Mucosa of rectum (tissue), 2 donors: Measurements from ENCODE around the gene POLR2L.

Source experiments
- H3K27ac ChIP-seq, 2 donors: one replicate each; pipeline ENCODE4 v1.7.0; 2013; ENCODE audit warnings: inconsistent platforms in 2 of 2, low read depth in 2 of 2, low read length in 2 of 2
- H3K27me3 ChIP-seq, 2 donors: one replicate each; pipeline ENCODE4 v1.7.0; 2013; ENCODE audit warnings: low read length in 2 of 2; ENCODE audit not compliant: control insufficient read depth in 2 of 2, insufficient read depth in 2 of 2
- H3K36me3 ChIP-seq, 2 donors: one replicate each; pipeline ENCODE4 v1.7.0; 2013; ENCODE audit warnings: low read length in 2 of 2; ENCODE audit not compliant: control insufficient read depth in 2 of 2, insufficient read depth in 2 of 2
- H3K4me1 ChIP-seq, 2 donors: one replicate each; pipeline ENCODE4 v1.7.0; 2013; ENCODE audit warnings: low read length in 2 of 2, mild to moderate bottlenecking in 1 of 2; ENCODE audit not compliant: control insufficient read depth in 2 of 2, insufficient read depth in 2 of 2
- H3K4me3 ChIP-seq, 2 donors: one replicate each; pipeline ENCODE4 v1.7.0; 2013; ENCODE audit warnings: low read length in 2 of 2
- H3K9ac ChIP-seq, 2 donors: one replicate each; pipeline ENCODE4 v1.7.0; 2013; ENCODE audit warnings: low read length in 2 of 2, low read depth in 1 of 2, mild to moderate bottlenecking in 1 of 2
- H3K9me3 ChIP-seq, 2 donors: one replicate each; pipeline ENCODE4 v1.7.0; 2013; ENCODE audit warnings: low read length in 2 of 2; ENCODE audit not compliant: control insufficient read depth in 2 of 2
- donor health status: healthy.
- donor health status: Normal muscosa, but diverticular disease.

The POLR2L gene

GRCh38 chr11:869399-870126 lies 27.2 kb upstream of the POLR2L start:
- H3K36me3 ChIP-seq = peaks cover 0 to 3% of the 10 kb centered on the region in 2 donors
- H3K27me3 ChIP-seq = peaks cover 0 to 9% of the 10 kb centered on the region in 2 donors

GRCh38 chr11:868802-869201 lies 26.5 kb upstream of the POLR2L start:
- Histone ChIP-seq H3K4me1 (no peaks in the 10 kb centered on the region), H3K4me3 (no peak overlapping the region), H3K27ac (no peak overlapping the region), H3K9me3 (no peaks in the 10 kb centered on the region), H3K27me3 (peaks cover 0 to 17% of the 10 kb centered on the region in 2 donors), H3K9ac (no peak overlapping the region), H3K36me3 (peaks cover 0 to 3% of the 10 kb centered on the region in 2 donors)

More at GRCh38 chr11:869399-870126, 27.2 kb upstream of the POLR2L start:
- H3K9me3 ChIP-seq = no peaks in the 10 kb centered on the region
- no peak overlapping the region for H3K27ac ChIP-seq
- H3K9ac ChIP-seq = no peak overlapping the region
- H3K4me1 ChIP-seq = no peaks in the 10 kb centered on the region
- no peak overlapping the region for H3K4me3 ChIP-seq

GRCh38 chr11:868394-868793 lies 26.1 kb upstream of the POLR2L start:
- Histone ChIP-seq H3K4me1 (no peaks in the 10 kb centered on the region), H3K9ac (no peak overlapping the region), H3K9me3 (no peaks in the 10 kb centered on the region), H3K36me3 (peaks cover 0 to 3% of the 10 kb centered on the region in 2 donors), H3K27ac (no peak overlapping the region), H3K27me3 (peaks cover 0 to 20% of the 10 kb centered on the region in 2 donors), H3K4me3 (no peak overlapping the region)

DNA sequence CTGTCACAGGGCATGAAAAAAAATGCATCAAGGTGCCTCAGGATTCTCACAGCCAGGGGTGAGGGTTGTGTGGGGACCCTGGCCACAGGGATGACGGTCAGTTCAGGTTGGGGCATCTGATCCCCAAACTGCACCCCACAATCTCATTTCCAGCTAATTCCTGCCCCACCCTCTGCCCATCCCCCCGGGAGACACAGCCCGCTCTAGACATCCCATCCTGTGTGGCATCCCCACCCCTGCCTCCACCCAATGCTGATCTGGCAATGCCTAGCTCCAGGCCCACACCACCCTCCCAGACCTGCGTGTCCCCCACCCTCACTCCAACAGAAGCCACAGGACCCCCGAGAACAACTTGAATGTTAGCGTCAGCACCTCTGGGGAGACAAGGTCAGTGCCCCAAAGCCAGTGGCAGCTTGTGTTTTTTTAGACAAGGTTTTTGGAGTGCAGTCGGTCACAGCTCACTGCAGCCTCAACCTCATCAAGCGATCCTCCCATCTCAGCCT lies 25.6 kb upstream of the POLR2L start:
- no peaks in the 10 kb centered on the region for H3K4me1 ChIP-seq
- H3K9ac ChIP-seq = no peak overlapping the region
- no peaks in the 10 kb centered on the region for H3K9me3 ChIP-seq
- H3K27ac ChIP-seq = no peak overlapping the region
- H3K4me3 ChIP-seq = no peak overlapping the region
- H3K27me3 ChIP-seq = peaks cover 0 to 22% of the 10 kb centered on the region in 2 donors
- peaks cover 0 to 3% of the 10 kb centered on the region in 2 donors for H3K36me3 ChIP-seq

DNA sequence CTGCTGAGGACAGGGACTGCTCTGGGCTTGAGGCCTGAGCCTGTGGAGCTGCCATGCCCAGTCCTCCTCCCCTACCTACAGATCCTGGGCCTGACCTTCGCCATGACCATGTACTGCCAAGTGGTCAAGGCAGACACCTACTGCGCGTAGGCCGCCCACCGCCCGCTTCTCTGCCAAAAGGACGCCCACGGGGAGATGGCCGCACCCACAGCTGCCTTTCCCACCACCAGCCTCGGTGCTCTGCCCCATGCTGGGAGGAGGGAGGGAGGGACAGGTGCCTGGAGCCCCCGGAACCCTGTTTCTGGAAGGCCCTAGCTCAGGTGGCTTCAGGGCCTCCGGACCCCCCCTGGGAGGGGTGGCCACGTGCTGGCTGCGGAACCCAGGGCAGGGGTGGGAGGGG lies 24.2 kb upstream of the POLR2L start:
- Histone ChIP-seq H3K27ac (no peak overlapping the region), H3K36me3 (peaks cover 0 to 3% of the 10 kb centered on the region in 2 donors), H3K27me3 (peaks cover 3 to 31% of the 10 kb centered on the region in 2 donors), H3K9me3 (no peaks in the 10 kb centered on the region), H3K9ac (no peak overlapping the region), H3K4me1 (peaks cover 5% of the 10 kb centered on the region in 2 donors), H3K4me3 (no peak overlapping the region)

- H3K9ac ChIP-seq = no peak overlapping the region
- H3K4me3 ChIP-seq = no peak overlapping the region
- H3K36me3 ChIP-seq = peaks cover 0 to 3% of the 10 kb centered on the region in 2 donors
- peaks cover 5% of the 10 kb centered on the region in 2 donors for H3K4me1 ChIP-seq
- peaks cover 3 to 35% of the 10 kb centered on the region in 2 donors for H3K27me3 ChIP-seq
- H3K9me3 ChIP-seq = no peaks in the 10 kb centered on the region
- H3K27ac ChIP-seq = no peak overlapping the region
Measured at GRCh38 chr11:865462-866430, 23.4 kb upstream of the POLR2L start.

DNA sequence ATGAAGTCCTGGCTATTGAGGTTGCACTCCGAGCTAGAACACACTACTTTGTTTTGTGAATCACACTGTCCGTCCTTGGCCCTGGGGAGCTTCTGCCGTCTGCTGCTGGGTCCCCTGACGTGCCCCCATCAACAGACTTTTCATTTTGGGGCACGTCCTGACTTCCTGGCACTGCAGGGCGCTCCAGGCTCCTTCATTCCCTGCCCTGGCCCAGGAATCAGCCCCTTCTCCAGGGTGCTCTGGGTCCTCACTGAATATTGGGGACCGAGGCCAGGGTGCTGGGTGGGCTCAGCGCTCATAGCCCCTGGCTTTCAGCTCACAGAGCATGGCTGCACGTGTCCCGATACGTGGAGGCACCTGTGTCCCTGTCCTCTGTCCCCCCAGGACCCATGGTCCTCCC lies 22.6 kb upstream of the POLR2L start:
- no peaks in the 10 kb centered on the region for H3K9me3 ChIP-seq
- H3K27me3 ChIP-seq = peaks cover 3 to 37% of the 10 kb centered on the region in 2 donors

DNA sequence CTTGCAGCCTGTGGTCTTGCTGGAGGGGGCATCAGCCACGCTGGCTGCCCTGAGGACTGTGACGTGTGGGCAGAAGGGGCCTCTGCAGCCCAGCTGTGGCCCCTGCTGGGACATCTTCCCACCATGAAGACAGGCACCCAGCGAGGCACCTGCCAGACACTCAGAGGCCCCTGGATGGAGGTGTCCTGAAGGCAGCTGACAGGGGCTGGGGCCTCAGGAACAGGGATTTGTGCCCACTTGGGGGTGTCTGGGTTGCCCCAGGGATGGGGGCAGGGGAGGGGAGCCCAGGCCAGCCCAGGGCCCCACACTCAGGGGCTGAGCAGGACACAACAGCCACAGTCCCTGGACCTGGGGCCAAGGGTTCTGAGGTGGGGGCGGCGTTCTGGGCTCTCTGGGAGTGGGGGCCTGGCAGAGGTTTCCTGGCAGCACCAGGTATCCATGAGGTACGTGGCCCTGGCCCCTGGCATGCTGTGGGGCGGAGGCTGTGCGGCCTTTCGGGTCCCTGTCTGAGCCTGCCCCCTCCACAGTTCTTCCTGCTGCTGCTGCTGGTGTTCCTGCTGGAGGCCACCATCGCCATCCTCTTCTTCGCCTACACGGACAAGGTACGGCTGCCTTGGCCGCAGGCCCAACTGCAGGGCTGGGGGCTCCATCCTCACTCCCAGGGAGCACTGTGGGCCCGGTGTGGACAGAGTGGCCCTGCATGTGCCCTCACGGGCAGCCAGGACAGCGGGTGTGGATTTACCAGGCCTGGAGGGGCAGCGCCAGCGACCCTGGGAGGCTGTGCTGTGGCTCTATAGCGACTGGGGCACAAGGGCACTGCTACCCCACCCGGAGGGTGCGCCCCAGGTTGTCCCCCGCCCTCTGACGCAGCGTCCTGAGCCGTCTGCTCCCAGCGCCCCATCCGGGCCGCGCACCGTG lies 21.8 kb upstream of the POLR2L start:
- no peak overlapping the region for H3K27ac ChIP-seq

More for the DNA sequence above, 22.6 kb upstream of the POLR2L start:
- Histone ChIP-seq H3K27ac (no peak overlapping the region), H3K4me1 (peaks cover 8 to 10% of the 10 kb centered on the region in 2 donors), H3K9ac (no peak overlapping the region), H3K4me3 (no peak overlapping the region), H3K36me3 (peaks cover 0 to 3% of the 10 kb centered on the region in 2 donors)

More for the DNA sequence above, 21.8 kb upstream of the POLR2L start:
- peaks cover 11 to 14% of the 10 kb centered on the region in 2 donors for H3K4me1 ChIP-seq
- H3K4me3 ChIP-seq = no peak overlapping the region
- no peak overlapping the region for H3K9ac ChIP-seq
- H3K9me3 ChIP-seq = no peaks in the 10 kb centered on the region
- peaks cover 0 to 3% of the 10 kb centered on the region in 2 donors for H3K36me3 ChIP-seq
- peaks cover 3 to 37% of the 10 kb centered on the region in 2 donors for H3K27me3 ChIP-seq
